Mammary epithelial cell (primary cell): ENCODE results near the gene TP53.

Experiments used
- CTCF ChIP-seq, 2 donors: IDR thresholded peaks in 1 of 2; conservative IDR thresholded peaks in 1 of 2; 2 replicates each; pipeline ENCODE4 v1.5.1; 2011 to 2012; ENCODE audit warnings: inconsistent platforms in 2 of 2, low read length in 2 of 2, mild to moderate bottlenecking in 2 of 2, control low read depth in 1 of 2, low read depth in 1 of 2; ENCODE audit not compliant: insufficient read depth in 1 of 2; ENCODE audit errors: extremely low read depth in 1 of 2
- EZH2 ChIP-seq: IDR thresholded peaks from 2 replicates; pipeline ENCODE4 v1.6.1; 2012; ENCODE audit warnings: low read length, inconsistent platforms, borderline replicate concordance

DNA sequence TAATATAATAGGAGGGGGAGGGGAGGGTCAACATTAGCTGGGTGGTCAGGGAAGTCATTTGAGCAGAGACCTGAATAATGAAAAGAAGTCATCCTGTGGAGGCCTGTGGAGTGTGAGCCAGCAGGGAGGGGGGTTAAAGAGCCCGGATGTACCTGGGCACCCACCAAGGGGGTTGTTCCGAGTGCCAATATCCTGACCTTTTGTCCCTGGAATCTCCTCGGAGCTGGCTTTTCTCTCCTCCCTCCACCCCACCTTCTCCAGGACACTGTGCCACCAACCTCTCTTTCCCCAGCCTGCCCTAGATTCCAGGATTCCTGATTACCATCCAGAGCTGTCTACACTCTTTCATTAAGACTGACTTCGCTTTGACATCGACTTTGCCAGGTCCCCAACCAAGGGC is 51.1 kb downstream of the TP53 start:
- TF ChIP-seq CTCF (conservative IDR thresholded peaks at IDR 0.05 in 1 of 2, IDR thresholded peaks at IDR 0.05 in 1 of 2; ENCODE audit: extremely low read depth in 1 of 2, insufficient read depth in 1 of 2, low read depth in 1 of 2, low read length in 2 of 2), result no peak
- no peak for TF ChIP-seq EZH2
